ENCODE results near the gene ADGRB2. TPM values are rescaled to one million over a fixed set of nuclear protein-coding genes. Genes with fewer than 3 reads are reported as not detected.

ADGRB2 gene
- total and polyA plus RNA-seq, 12 donors, result 0.91 to 17.9 (median 8.6) TPM

- H3K27ac ChIP-seq, result no peak overlapping the region
- 87 to 88% methylated on average over 6 of the region's 6 CpGs for WGBS, 2 donors
- H3K9me3 ChIP-seq, result no peaks in the 10 kb centered on the region
- H3K27me3 ChIP-seq, result peaks cover 0 to 87% (median 20%) of the 10 kb centered on the region in 7 donors
- TF ChIP-seq CTCF (IDR thresholded peaks at IDR 0.05), result no peak
- peaks cover 14 to 52% (median 35%) of the 10 kb centered on the region in 9 donors for H3K4me1 ChIP-seq
- ATAC-seq (no peak), DNase-seq (no peak)
- intact Hi-C loops (cut with DNase I), result no loop called here
- H3K4me3 ChIP-seq, result no peak overlapping the region
- H3K36me3 ChIP-seq, result no peaks in the 10 kb centered on the region
These were observed 1.4 kb upstream of the ADGRB2 start for GRCh38 chr1:31765516-31765915.

- intact Hi-C loops (cut with DNase I), result no loop called here
These were observed 914 bp upstream of the ADGRB2 start for GRCh38 chr1:31765041-31765467.

GRCh38 chr1:31763671-31764311, 349 bp downstream of the ADGRB2 start:
- peaks cover 14 to 42% (median 32%) of the 10 kb centered on the region in 9 donors for H3K4me1 ChIP-seq
- ATAC-seq, result no peak
- intact Hi-C loops (cut with DNase I), result loop anchor here in 2 of 10 donors (2.0 kb wide), 1 partner anchor 25 kb away; no protein-coding TSS in a partner anchor
- H3K9me3 ChIP-seq, result no peaks in the 10 kb centered on the region
- no peak for TF ChIP-seq CTCF (IDR thresholded peaks at IDR 0.05)
- DNase-seq, result no peak
- H3K27ac ChIP-seq, result no peak overlapping the region
- 0 to 1% methylated on average over 26 to 93 of the region's 93 CpGs for WGBS, 2 donors
- H3K27me3 ChIP-seq, result peaks cover 0 to 82% (median 20%) of the 10 kb centered on the region in 7 donors
- H3K4me3 ChIP-seq, result peak overlapping the region in 9 of 10 donors; percentile 42 to 69 (median 57)
- no peaks in the 10 kb centered on the region for H3K36me3 ChIP-seq

More at GRCh38 chr1:31765041-31765467, 914 bp upstream of the ADGRB2 start:
- Histone ChIP-seq H3K9me3 (no peaks in the 10 kb centered on the region), H3K27me3 (peaks cover 0 to 87% (median 20%) of the 10 kb centered on the region in 7 donors), H3K4me3 (no peak overlapping the region), H3K36me3 (no peaks in the 10 kb centered on the region), H3K4me1 (peaks cover 14 to 52% (median 38%) of the 10 kb centered on the region in 9 donors), H3K27ac (no peak overlapping the region)
- DNase-seq (no peak), ATAC-seq (peak in 1 of 8 donors; percentile 4)
- 38 to 44% methylated on average over 5 of the region's 5 CpGs for WGBS, 2 donors
- TF ChIP-seq CTCF (IDR thresholded peaks at IDR 0.05), result peak in 7 of 9 donors; percentile 28 to 43 (median 34)

GRCh38 chr1:31762726-31763670, 1.1 kb downstream of the ADGRB2 start:
- H3K27me3 ChIP-seq, result peaks cover 0 to 76% (median 20%) of the 10 kb centered on the region in 7 donors
- ATAC-seq (peak; percentile 32 to 69 (median 50)), DNase-seq (peak; percentile 53 to 72)
- no peak overlapping the region for H3K27ac ChIP-seq
- peak; percentile 37 to 70 (median 62) for TF ChIP-seq CTCF (IDR thresholded peaks at IDR 0.05)
- H3K4me1 ChIP-seq, result peaks cover 14 to 42% (median 32%) of the 10 kb centered on the region in 9 donors
- no peaks in the 10 kb centered on the region for H3K36me3 ChIP-seq
- no peaks in the 10 kb centered on the region for H3K9me3 ChIP-seq
- H3K4me3 ChIP-seq, result peak overlapping the region in 9 of 10 donors; percentile 42 to 69 (median 57)
- 0 to 1% methylated on average over 57 to 60 of the region's 60 CpGs for WGBS, 2 donors
- intact Hi-C loops (cut with DNase I), result loop anchor here in 2 of 10 donors (2.0 kb wide), 1 partner anchor 26 kb away; no protein-coding TSS in a partner anchor

Data from heart right ventricle (tissue), 16 donors.